Activated T-helper 17 cell treated with anti-CD3 and anti-CD28 coated beads, Interleukin-2, amount 50 U/mL, for 72 hours (primary cell): ENCODE measurements around the gene MBOAT7. TPM values are rescaled to one million over a fixed set of nuclear protein-coding genes. Genes with fewer than 3 reads are reported as not detected.

ENCODE experiments used
- ATAC-seq: fragments of 150-1000 bp; cut with Tn5 transposase; replicated peaks from 2 replicates; pipeline ENCODE4 v1.10.0; 2021; ENCODE audit warnings: mild to moderate bottlenecking, moderate library complexity
- H3K27ac Mint-ChIP-seq: one replicate; pipeline ENCODE4 v1.8.0; 2022; ENCODE audit warnings: mixed read lengths
- H3K27me3 Mint-ChIP-seq: one replicate; pipeline ENCODE4 v1.8.0; 2022; ENCODE audit warnings: mixed read lengths
- H3K36me3 Mint-ChIP-seq: one replicate; pipeline ENCODE4 v1.8.0; 2022; ENCODE audit warnings: low read depth, mild to moderate bottlenecking, mixed read lengths
- H3K4me1 Mint-ChIP-seq: one replicate; pipeline ENCODE4 v1.8.0; 2022; ENCODE audit warnings: mixed read lengths
- H3K4me3 Mint-ChIP-seq: one replicate; pipeline ENCODE4 v1.8.0; 2022; ENCODE audit warnings: mild to moderate bottlenecking, mixed read lengths
- H3K9me3 Mint-ChIP-seq: one replicate; pipeline ENCODE4 v1.8.0; 2022; ENCODE audit warnings: mixed read lengths
- total RNA-seq, 2 donors: library from RNA; stranded (reverse); gene quantifications; one replicate each; pipeline ENCODE4 v1.2.3, GENCODE V29; 2022

MBOAT7 gene
- total RNA-seq, 2 donors from 2014 or later: 58.6 to 65.9 TPM

DNA sequence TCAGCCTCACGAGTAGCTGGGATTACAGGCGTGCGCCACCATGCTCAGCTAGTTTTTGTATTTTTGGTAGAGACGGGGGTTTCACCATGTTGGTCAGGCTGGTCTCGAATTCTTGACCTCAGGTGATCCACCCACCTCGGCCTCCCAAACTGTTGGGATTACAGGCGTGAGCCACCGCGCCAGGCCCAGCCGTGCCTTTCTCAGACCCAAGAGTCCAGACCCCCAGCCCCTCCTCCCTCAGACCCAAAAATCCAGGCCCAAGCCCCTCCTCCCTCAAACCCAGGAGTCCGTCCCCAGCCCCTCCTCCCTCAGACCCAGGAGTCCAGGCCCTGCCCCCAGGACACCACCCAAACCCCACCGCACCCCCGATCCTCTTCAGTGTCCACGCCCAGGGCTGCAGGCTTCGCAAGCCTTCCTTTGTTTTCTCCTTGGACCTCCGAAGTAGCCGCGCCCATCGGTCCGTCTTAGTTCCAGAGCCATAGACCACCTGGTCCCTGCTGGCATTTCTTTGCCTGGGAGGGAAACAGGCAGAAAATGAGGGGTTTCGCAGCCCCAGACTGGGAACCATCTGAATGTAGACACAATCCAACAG, 20.1 kb downstream of the MBOAT7 start:
- H3K27me3 Mint-ChIP-seq: no peaks in the 10 kb centered on the region
- no peaks in the 10 kb centered on the region for H3K36me3 Mint-ChIP-seq
- no peak overlapping the region for H3K4me3 Mint-ChIP-seq
- H3K27ac Mint-ChIP-seq: no peak overlapping the region
- ATAC-seq: no peak
- H3K9me3 Mint-ChIP-seq: no peaks in the 10 kb centered on the region
- peaks cover 6% of the 10 kb centered on the region for H3K4me1 Mint-ChIP-seq

DNA sequence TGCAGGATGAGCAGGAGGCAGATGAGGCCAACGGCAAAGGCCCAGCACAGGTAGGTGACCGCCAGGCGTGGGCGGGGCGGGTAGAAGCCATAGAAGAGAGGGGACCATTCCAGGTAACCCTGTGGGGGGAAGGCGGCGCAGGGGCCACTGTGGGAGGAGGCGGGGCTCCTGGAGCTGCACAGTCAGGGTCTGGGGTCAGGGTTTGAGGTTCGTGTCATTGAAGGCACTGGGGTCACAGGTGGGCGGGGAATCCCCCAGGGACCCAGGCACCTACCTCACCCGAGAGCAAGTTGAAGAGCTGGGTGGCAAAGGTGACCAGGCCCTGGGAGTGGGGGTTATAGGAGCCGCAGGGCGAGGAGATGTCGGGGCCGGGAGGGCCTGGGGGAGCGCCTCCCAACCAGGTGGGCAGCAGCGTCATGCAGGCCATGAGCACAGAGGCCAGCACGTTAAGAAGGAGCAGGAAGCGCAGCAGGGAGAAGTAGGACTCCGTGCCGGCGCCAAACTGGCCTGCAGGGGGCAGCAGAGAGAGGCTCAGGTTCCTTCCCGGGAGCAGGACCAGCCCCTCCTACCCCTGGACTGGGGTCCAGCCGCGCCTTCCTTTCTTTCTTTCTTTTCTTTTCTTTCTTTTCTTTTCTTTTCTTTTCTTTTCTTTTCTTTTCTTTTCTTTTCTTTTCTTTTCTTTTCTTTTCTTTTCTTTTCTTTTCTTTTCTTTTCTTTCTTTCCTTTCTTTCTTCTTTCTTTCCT, 21.0 kb downstream of the MBOAT7 start:
- Mint-ChIP-seq H3K4me3 (peak overlapping the region; percentile 25), H3K4me1 (peaks cover 8% of the 10 kb centered on the region), H3K27ac (no peak overlapping the region), H3K9me3 (no peaks in the 10 kb centered on the region), H3K36me3 (no peaks in the 10 kb centered on the region), H3K27me3 (no peaks in the 10 kb centered on the region)
- peak; percentile 93 for ATAC-seq

DNA sequence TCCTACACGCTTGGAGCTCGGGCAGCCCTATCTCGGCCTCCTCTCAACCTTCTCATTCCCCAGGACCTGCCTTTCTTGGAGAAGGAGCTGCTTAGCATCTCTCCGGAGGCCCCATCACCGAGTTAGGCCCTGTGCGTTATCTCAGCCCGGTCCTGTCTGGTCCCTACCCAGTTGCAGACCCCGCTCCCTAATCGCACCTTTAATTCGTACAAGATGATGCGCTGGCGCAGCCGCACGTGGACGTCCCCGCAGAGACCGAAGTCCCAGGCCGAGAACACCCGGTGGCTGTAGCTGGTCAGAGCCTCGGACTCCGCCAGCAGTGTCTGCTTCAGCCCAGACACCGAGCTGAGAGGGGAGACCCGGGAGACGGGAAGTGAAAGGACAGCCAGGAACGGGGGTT, 24.2 kb downstream of the MBOAT7 start:
- Mint-ChIP-seq H3K4me3 (no peak overlapping the region), H3K27ac (no peak overlapping the region), H3K27me3 (no peaks in the 10 kb centered on the region), H3K9me3 (no peaks in the 10 kb centered on the region), H3K36me3 (no peaks in the 10 kb centered on the region), H3K4me1 (peaks cover 25% of the 10 kb centered on the region)
- ATAC-seq: no peak

DNA sequence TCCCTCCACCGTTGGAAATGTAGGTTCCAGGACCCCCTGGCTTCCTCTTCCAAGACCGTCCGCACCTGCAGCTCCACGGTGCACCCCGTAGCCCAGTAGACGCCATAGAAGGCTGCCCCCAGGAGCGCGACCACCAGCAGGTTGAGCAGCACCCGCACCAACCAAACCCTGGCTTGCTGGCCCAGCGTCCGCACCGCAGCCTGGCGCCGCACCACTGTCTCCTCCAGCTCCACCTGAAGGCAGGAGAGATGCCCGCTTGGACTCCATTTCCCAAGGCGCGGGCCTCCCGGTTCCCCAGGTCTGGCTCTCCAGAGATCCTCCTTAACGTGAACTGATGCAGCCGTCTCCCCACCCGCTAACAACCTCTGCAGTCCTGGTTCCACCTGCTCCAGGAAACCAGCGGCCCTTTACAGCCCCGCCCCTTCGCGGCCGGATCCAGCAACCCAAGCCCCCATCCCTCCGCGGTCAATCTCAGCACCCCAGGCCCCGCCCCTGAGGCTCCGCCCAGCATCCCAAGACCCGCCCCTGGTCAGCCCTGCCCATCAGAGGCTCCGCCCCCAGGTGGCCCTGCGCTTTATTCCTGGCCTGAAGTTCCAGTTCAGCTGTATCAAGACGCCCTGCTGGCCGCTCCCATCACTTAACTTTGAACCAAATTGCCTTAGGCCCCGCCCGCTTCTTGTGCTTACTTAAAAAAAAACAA, 24.9 kb downstream of the MBOAT7 start:
- Mint-ChIP-seq H3K27ac (no peak overlapping the region), H3K27me3 (no peaks in the 10 kb centered on the region), H3K4me1 (peaks cover 25% of the 10 kb centered on the region), H3K9me3 (no peaks in the 10 kb centered on the region), H3K4me3 (peak overlapping the region; percentile 64), H3K36me3 (peaks cover 4% of the 10 kb centered on the region)
- no peak for ATAC-seq

DNA sequence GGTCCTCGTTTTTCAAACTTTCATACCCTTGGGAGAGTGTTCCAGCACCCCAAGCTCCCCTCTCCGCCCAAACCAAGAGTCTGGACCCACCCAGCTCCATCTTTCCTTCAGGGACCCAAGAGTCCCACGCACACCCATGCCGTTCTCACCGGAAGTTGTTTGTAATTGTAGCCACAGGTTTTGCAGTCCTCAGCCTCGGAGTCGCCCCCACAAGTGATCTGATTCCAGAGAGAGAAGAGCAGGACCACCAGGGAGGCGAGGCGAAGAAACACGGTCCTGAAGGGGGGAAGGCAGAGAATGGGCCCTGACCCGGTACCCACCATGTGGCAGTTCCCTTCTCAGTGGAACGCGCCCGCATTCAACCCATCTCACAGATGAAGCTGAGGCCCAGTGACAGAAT, 26.5 kb downstream of the MBOAT7 start:
- H3K27me3 Mint-ChIP-seq: no peaks in the 10 kb centered on the region
- peak overlapping the region; percentile 95 for H3K4me3 Mint-ChIP-seq
- no peaks in the 10 kb centered on the region for H3K9me3 Mint-ChIP-seq
- peaks cover 15% of the 10 kb centered on the region for H3K36me3 Mint-ChIP-seq
- no peak overlapping the region for H3K27ac Mint-ChIP-seq
- ATAC-seq: no peak
- H3K4me1 Mint-ChIP-seq: peaks cover 25% of the 10 kb centered on the region

DNA sequence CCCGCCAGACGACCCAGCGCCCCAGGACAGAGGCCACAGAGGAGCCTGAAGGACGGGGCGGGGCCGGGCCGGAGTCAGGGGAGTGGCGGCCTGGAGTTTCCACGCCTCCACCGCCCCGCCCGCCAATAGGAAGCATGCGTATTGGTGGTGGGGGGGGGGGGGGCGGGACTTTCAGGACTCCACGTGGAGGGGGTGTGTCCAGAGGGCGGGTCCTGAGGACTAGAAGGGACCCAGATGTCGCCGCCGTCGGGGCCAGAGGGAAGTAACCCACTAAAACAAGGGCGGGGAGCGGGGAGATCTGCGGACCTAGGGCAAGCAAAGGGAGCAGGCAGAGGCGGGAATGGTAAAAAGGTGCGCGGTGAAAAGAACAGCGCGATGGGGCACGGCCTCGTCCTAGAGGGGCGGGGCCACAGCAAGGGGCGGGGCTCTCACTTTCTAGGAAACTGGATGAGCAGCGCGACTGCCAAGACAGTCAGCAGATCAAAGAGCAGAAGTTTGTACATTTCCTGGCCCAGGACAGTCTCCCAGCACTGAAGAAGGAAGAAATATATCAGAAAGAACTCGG, 27.1 kb downstream of the MBOAT7 start:
- no peaks in the 10 kb centered on the region for H3K27me3 Mint-ChIP-seq
- no peaks in the 10 kb centered on the region for H3K9me3 Mint-ChIP-seq
- peaks cover 19% of the 10 kb centered on the region for H3K36me3 Mint-ChIP-seq
- H3K4me1 Mint-ChIP-seq: peaks cover 25% of the 10 kb centered on the region
- ATAC-seq: peak; percentile 10
- H3K4me3 Mint-ChIP-seq: peak overlapping the region; percentile 95
- no peak overlapping the region for H3K27ac Mint-ChIP-seq

DNA sequence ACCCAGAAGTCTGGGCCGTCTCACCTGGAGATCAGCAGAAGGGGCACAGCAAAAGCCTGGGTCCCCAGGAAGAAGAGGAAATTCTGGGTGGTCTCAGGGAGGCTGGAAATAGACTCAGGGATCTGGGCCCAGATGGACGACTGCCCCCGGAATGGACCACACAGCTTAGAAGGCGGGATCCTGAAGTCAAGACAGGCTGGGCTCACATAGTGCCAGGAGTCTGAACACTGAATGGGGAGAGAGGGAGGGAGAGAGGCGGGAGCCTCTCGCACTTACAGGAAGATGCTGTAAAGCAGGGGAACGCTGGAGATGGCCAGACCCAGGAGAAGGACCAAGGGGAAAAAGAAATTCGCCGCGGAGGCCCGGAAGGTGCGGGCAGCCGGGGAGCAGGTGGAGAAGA, 28.5 kb downstream of the MBOAT7 start:
- Mint-ChIP-seq H3K27ac (peak overlapping the region; percentile 97), H3K9me3 (no peaks in the 10 kb centered on the region), H3K4me3 (peak overlapping the region; percentile 95), H3K4me1 (peaks cover 25% of the 10 kb centered on the region), H3K27me3 (no peaks in the 10 kb centered on the region), H3K36me3 (peaks cover 34% of the 10 kb centered on the region)
- ATAC-seq: no peak

DNA sequence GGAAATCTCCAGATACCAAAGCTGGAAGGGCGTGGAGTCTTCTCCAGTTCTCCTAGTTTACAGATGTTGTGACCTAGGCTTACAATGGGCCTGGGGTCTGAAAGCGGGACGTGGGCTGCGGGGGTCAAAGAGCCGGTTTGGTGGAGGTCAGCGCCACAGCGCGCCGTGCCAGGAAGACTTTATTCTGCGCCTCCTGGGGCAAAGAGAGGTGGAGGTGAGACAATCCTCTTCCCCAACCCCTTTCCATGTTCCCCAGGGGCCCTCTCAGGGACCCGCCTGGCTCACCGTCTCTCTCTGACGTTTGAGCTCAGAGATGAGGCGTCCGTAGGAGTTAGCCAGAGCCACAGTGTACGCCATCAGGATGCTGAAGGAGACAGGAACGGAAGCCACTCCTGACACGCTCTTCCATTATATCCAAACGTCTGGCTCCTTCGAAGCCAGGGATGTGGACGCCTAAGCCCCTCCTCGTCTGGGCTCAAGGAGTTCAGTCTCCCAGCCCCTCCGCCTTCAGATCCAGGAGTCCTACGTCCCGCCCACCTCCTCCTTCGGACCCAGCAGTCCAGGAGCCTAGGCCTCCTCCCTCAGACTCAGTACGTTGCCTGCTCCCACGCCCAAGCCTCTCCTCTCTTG, 29.1 kb downstream of the MBOAT7 start:
- H3K27ac Mint-ChIP-seq: peak overlapping the region; percentile 97
- peaks cover 25% of the 10 kb centered on the region for H3K4me1 Mint-ChIP-seq
- H3K4me3 Mint-ChIP-seq: peak overlapping the region; percentile 95
- H3K9me3 Mint-ChIP-seq: no peaks in the 10 kb centered on the region
- no peak for ATAC-seq
- H3K27me3 Mint-ChIP-seq: no peaks in the 10 kb centered on the region
- peaks cover 38% of the 10 kb centered on the region for H3K36me3 Mint-ChIP-seq

DNA sequence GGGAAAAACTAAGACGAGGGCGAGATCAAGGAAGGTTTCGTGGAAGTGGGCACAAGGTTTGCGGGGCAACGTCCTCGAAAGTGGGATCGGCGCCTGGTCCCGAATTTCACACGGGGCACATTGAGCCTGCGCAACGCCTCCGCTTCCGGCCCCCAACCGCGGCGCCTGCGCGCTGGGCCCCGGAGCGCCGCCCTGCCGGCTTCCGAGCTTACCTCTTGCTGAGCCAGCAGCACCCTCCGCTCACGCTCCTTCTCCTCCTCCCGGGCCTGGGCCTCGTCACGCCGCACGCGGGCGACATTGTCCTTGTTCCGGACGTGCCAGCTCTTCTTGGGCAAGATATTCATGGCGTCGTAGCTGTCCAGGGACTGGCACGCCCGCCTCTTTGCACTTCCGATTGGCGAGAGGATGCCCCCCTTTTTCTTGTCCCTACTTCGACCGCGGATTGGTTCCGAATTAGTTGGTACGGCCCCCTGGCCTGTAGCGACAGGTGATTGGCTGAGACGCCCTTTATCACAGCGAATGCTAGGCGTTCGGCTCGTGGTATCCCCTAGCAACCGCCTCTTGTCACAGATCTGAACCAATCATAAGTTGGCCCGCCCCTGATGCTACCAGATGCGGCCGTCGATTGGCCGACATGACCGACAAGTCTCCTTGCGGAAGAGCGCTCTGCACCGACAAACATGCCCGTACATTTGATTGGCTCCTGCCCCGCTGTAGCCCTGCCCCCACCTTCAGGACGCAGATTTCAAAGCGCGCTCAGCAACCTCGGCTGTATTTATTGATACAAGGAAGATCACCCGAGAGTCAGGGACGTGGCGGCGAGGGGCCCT, 29.8 kb downstream of the MBOAT7 start, which contains the start of gene LENG1:
Gene LENG1, minus strand, starts transcription at position 370 of the 830 bp plus-strand sequence. Its CDS starts 26 bp downstream, at position 344.
- H3K4me1 Mint-ChIP-seq: peaks cover 26% of the 10 kb centered on the region
- peaks cover 45% of the 10 kb centered on the region for H3K36me3 Mint-ChIP-seq
- peak within 1 kb of the TSS; percentile 95 for H3K4me3 Mint-ChIP-seq
- H3K27ac Mint-ChIP-seq: peak within 1 kb of the TSS; percentile 97
- H3K27me3 Mint-ChIP-seq: no peaks in the 10 kb centered on the region
- H3K9me3 Mint-ChIP-seq: no peaks in the 10 kb centered on the region
- peak; percentile 95 for ATAC-seq

DNA sequence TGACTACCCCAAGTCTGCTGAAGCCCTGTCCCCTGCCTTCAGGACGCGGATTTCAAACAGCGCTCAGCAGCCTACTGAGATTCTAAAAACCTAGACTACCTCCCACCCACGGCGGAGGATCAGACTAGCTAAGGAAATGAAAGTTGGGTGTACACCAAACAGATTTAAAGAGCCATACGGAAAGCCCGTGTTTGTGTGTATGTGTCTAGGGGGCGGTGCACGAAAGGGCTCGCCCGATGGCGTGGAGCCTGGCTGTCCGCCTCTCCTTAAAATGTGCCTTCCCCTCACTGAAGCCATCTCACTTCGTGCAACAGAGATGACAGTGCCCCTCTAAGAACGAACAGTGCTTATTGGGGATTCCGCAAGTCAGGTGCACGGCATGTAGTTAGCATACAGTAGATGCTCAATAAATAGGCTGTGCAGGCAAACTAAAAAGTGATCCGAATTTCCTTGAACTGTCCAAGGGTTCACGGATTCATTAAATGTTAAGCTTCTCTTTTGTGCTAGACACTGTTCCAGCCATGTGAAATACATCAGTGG, 30.5 kb downstream of the MBOAT7 start:
- Mint-ChIP-seq H3K4me3 (peak overlapping the region; percentile 95), H3K27me3 (no peaks in the 10 kb centered on the region), H3K36me3 (peaks cover 52% of the 10 kb centered on the region), H3K27ac (peak overlapping the region; percentile 97), H3K4me1 (peaks cover 22% of the 10 kb centered on the region), H3K9me3 (no peaks in the 10 kb centered on the region)
- ATAC-seq: no peak

DNA sequence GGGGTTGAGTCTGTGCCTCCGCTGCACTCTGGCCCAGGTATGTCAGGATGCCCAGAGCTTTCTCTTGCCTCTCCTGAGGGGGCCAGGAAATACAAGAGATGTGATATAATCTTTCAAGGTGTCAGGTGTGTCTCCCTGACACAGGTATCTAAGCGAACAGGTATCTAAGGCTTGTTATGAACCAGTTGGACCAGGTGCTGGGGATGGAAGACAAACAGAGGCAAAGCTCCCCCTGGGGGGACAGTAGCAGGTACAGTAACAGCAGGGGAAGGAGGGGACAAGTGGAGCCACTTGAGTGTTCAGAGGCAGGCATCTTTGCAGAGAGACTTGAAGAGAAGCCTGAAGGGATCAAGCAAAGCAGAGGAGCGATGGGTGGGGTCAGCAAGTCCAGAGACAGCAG, 32.4 kb downstream of the MBOAT7 start:
- no peaks in the 10 kb centered on the region for H3K9me3 Mint-ChIP-seq
- H3K4me1 Mint-ChIP-seq: peaks cover 13% of the 10 kb centered on the region
- H3K27ac Mint-ChIP-seq: no peak overlapping the region
- ATAC-seq: no peak
- peaks cover 70% of the 10 kb centered on the region for H3K36me3 Mint-ChIP-seq
- H3K4me3 Mint-ChIP-seq: no peak overlapping the region
- no peaks in the 10 kb centered on the region for H3K27me3 Mint-ChIP-seq

DNA sequence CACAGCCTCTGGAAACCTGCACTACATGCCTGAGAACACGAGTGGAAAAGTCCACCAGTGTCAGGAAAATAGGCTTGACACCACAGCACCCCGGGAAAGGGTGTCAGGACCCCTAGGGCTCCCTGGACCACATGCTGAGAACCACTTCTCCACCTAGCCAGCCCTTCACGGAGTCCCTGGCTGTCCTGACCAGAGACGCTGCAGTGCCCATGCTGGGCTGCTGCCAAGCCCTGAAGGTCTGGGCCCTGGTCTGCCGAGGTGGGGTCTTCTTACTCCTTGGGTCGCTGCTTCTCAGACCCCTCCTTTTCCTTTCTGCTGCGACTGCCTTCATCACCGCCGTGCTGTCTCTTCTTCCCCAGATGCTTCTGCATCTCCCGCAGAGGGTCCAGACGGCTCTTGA, 32.9 kb downstream of the MBOAT7 start:
- Mint-ChIP-seq H3K4me1 (peaks cover 13% of the 10 kb centered on the region), H3K36me3 (peaks cover 75% of the 10 kb centered on the region), H3K27me3 (no peaks in the 10 kb centered on the region), H3K27ac (no peak overlapping the region), H3K9me3 (no peaks in the 10 kb centered on the region), H3K4me3 (no peak overlapping the region)
- no peak for ATAC-seq

DNA sequence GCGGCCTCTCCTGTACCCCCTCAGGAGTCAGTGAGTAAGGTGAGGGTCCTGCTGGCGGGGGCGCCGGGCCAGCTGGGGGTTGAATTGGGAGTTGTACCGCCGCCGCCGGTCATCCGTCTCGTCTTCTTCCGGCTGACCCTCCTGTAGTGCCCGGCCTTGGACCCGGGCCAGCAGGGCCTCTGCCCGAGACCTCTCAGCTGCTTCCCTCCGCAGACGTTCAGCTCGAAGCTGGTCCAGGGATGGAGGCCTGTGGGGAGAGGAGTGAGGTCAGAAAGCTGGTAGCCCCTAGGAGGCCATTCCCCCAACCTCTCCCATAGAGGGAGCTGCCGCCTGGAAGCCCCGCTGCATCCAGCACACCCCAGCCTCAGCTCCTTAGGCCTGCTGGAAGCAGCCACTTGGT, 33.7 kb downstream of the MBOAT7 start:
- H3K9me3 Mint-ChIP-seq: no peaks in the 10 kb centered on the region
- ATAC-seq: no peak
- H3K36me3 Mint-ChIP-seq: peaks cover 83% of the 10 kb centered on the region
- peaks cover 9% of the 10 kb centered on the region for H3K4me1 Mint-ChIP-seq
- no peak overlapping the region for H3K27ac Mint-ChIP-seq
- no peaks in the 10 kb centered on the region for H3K27me3 Mint-ChIP-seq
- no peak overlapping the region for H3K4me3 Mint-ChIP-seq
